Measurements from ENCODE around the gene EXT2.

Gene EXT2

GRCh38 chr11:44207292-44207691, 111.8 kb downstream of the EXT2 start:
- DNase-seq: no peak

- DNase-seq: no peak
Measured at GRCh38 chr11:44208976-44209603, 113.6 kb downstream of the EXT2 start.

- no peak for DNase-seq
Measured at GRCh38 chr11:44212128-44212527, 116.7 kb downstream of the EXT2 start.

- no peak for DNase-seq
Measured at GRCh38 chr11:44213148-44213547, 117.7 kb downstream of the EXT2 start.

- DNase-seq: no peak
Measured at GRCh38 chr11:44217432-44217831, 122.0 kb downstream of the EXT2 start.

- no peak for DNase-seq
Measured at GRCh38 chr11:44219830-44220796, 124.6 kb downstream of the EXT2 start.

DNA sequence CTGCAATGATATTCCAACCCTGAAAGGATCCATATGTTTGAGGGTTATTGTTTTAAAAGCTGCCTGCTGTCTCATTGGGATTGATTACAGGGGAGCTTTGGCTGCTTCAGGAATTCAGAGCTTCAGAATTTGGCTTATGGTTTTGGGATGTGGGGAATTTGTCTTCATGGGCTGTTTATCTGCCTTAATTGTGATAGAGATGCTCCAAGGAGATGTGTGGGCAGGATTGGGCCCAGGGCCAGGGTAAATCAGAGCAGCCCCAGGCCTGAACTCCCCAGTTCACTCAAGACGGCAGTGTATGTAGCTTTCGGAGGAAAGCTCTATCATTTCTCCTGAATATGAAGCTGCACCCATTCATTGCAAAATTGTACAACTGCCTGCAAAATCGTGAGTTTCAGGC, 126.0 kb downstream of the EXT2 start:
- DNase-seq: no peak

DNA sequence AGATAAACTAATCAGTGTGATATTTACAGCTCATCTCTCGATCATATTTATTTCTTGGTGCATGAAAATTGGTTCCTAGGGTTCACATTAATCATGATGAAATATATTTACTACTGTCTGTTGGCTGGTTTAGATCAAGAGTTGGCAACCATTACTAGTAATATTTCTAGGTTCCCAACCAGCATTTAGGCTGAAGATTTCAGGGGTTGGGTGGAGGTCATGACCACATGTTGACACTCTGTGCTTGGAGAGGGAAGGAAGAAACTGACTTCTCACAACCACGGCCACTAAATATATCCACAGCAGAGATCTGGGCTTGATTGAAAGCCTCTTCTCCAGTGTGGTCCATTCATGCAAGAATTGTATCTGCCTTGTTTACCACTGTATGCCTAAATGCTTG, 126.5 kb downstream of the EXT2 start:
- no peak for DNase-seq

GRCh38 chr11:44223238-44223637, 127.8 kb downstream of the EXT2 start:
- DNase-seq: no peak

DNA sequence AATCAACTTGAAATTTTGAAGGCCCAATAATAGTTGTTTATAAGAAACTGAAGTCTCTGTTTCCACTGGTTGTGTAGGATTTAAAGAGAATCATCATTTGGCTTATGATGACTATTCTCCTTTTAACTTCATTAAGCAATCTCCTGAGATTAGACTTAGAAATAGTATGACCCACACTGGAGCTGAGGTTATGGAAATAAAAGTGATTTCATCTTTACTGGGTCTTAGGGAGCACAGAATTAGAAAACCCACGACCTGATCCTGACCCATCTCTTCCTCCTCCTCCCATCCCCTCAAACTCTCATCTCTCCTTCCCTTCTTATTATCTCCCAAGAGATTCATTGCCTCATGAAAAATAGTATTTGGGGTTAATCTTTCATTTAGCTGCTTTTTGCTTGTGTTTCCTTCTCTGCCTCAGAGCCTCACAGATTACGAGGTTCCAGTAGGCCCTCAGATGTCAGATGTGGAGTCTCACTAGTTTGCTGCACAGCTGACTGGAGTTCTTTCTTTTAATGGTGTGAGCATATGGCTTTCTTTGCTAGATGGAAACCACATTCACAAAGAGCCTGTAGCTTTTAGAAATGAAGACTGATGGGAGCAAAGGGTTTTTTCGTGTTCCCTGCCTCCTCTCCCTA, 129.5 kb downstream of the EXT2 start:
- no peak for DNase-seq

GRCh38 chr11:44226490-44226889, 131.0 kb downstream of the EXT2 start:
- DNase-seq: no peak

DNA sequence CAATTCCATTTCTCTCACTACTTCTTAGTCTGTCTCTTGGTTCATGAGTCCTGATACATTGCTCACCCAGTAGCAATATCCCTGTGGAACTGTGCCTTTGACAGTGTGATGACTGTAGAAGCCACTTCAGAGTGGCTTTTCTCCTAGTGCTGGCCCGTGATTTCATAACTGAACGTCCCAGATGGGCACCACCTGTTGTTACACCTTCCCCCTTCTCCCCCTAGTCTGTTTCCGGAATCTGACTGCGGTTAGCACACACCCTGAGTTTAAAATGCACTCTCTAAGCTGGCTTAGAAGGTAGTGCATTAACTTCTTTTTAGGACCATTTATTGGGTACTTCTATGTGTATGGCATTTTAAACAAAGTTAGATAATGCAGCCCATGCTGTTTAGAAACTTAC, 131.5 kb downstream of the EXT2 start:
- no peak for DNase-seq

DNA sequence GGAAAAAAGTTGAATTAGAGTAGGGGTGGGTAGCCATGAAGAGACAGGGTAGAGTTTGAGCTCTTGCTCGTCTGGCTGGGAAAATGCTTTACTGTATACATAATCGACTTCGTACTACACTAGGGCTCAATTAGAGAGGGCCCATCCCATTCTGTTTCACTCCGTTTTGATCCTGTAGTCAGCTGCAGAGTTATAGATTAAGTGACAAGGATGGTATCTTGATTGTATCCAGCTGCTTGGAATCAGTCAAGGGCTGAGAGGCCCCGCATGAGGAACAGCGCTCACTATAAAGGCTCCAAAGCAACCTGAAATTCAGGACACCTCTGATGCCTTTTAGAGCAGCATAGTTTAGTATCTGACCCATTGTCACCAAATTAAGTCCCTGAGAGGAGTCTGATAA, 132.9 kb downstream of the EXT2 start:
- no peak for DNase-seq

- DNase-seq: no peak
Measured at GRCh38 chr11:44229098-44229497, 133.6 kb downstream of the EXT2 start.

GRCh38 chr11:44229624-44230023, 134.1 kb downstream of the EXT2 start:
- DNase-seq: no peak

GRCh38 chr11:44235765-44236201, 140.3 kb downstream of the EXT2 start:
- no peak for DNase-seq

DNA sequence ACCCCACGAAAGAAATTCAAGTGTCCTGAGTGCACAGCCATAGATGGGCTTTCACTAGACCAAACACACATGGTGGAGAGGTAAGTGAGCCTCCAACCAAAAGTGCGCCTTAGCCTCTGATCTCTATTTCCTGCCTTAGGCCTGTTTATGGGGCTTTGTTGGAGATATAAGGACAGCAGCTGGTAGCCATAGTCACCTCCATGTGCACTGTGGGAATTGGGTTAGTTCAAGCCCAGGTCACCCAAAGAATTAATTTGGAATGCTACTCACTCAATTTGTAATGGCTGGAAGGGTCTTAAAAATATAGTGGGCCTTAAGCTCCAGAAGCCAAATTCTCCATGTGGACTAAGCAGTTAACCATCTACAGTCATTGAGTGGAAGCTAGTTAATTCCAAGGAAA, 140.8 kb downstream of the EXT2 start:
- no peak for DNase-seq

GRCh38 chr11:44237156-44237555, 141.7 kb downstream of the EXT2 start:
- DNase-seq: no peak

DNA sequence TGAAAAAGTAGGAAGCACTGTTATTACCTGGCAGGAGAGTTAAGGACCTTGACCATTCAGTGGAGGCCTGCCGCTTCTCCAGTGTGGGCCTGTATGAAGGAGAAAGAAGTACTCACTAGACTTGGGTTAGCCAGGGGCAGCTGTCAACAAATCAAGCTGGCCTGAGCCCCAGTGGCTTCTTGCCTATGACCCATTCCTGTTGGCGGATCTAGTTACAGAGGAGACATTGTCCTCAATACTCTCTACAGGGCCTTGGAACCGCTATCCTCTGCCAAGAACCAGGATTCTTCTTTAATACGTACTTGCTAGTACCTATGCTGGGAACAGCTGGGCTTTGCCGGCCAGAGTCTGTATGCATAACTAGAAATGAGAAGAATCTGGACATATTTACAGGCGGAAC, 146.4 kb downstream of the EXT2 start:
- no peak for DNase-seq

- no peak for DNase-seq
Measured at GRCh38 chr11:44243086-44243485, 147.6 kb downstream of the EXT2 start.

GRCh38 chr11:44243595-44244343, 148.3 kb downstream of the EXT2 start:
- DNase-seq: no peak

DNA sequence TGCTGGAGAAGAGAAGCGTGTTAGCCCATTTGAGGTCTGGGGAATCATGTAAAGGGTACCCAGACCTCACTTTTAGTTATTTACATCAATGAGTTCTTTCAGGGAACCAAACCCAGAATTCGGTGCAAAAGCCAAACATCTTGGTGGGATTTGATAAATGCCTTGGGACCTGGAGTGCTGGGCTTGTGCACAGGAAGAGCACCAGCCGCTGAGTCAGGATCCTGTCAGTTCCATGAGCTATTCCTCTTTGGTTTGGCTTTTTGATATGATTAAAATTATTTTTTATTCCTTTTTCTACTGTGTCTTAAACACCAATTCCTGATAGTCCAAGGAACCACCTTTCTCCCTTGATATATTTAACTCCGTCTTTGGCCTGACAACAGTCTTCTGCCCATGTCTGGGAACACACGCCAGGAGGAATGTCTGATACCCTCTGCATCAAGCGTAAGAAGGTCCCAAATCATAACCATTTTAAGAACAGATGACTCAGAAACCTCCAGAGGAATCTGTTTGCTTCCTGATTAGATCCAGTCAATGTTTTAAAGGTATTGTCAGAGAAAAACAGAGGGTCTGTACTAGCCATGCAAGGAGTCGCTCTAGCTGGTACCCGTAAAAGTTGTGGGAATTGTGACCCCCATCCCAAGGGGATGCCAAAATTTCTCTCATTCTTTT, 149.3 kb downstream of the EXT2 start:
- no peak for DNase-seq

DNA sequence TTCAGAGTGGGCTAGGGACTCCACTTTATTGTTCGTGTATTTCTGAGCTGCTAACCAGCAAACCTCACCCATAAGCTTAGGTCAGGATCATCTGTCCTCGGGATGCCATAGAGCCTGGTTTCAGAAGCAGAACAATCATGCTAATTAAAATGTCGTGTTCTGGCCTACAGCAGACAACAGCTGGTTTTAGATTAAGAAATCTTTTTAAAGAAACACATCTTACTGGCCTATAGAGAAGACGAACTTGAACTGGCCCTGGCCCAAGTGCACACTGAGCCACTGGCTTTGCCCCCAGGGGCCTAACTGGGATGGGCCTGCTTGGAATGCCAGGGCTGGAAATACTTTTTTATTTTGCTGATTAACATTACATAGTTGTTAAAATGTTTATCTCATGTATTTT, 151.2 kb downstream of the EXT2 start:
- no peak for DNase-seq

All from activated CD8-positive, alpha-beta memory T cell treated with anti-CD3 and anti-CD28 coated beads, Interleukin-2, amount 50 U/mL, for 4 hours (primary cell).